GM04504 (cell line): Measurements from ENCODE around the gene LAMA3.

ENCODE experiments used
- DNase-seq: peaks from one replicate; pipeline ENCODE4 v3.0.0-alpha.2; 2012; ENCODE audit warnings: low read depth

Gene LAMA3

DNA sequence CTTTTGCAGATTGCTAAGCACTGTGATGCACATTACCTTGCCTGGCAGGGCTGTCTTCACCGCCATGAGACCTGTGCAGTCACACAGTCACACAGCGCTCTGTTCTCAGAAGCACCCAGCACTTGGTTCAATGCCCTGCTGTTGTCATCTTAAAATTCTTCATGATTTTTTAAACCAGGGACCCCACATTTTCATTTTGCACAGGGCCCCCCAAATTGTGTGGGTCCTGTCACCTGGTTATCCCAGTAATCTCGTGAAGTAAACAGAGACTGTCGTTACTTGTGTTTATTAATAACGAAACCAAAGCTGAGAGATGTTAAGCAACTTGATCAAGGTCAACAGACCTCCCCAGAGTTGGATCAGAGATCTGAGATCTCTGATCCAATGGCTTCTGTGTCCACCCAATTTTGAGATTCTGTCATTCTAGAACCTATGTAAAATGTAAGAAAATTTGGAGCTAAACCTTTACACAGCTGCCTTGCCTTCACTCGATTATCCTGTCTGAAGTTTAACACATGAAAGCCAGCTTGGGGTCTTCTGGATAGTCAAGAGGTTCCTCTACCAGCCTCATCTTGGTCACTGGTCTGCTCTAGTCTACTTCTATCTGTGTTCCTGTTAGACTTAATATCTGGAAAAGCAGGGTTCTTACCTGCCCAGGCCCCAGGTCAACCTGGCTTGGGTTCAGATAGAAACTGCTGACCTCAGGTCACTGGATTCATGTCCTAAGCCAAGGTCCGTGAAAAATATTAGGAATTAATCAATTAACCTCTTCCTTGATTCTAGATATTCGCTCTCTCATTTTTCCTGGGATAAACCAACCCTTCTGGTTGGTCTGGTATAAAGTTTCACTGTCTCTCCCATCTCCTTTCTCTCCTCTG is 311.6 kb downstream of the LAMA3 start:
- DNase-seq, result no peak

DNA sequence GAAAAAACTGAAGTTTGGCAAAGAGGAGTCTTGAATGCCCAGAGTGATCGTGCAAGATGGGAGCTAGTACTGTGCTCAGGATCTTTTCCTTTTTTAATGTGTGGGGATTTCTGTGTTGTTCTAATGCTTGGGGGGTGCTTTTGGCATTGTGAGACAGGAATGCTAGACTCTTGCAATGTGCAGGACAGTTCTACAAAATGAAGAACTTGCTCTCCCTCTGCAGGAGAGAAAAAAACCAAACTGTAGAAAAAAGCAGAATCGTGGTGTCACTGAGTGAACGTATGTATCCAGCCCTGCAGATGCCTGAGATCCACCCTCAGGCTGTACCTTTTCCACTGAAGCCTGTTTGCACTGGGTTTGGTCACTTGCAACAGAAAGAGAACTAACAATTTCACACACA is 313.2 kb downstream of the LAMA3 start:
- DNase-seq, result no peak

DNA sequence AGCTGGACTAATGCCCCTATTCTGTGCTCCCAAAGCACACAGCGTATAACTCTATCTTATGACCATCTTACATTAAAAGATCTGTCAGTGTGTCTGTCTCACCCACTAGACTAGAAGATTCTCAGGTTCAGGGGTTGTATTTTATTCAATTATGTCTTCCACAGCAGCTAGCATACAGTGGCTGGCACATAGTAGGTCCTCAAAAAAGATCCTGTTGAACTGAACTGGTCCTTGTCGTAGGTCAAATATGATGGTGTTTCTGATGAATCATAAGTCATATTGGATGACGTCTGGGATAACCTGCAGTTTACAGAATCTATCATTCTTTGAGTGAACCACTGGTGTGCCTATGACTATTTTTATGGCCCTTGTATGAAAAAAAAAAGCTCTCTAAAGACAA is 314.0 kb downstream of the LAMA3 start:
- DNase-seq, result no peak

DNA sequence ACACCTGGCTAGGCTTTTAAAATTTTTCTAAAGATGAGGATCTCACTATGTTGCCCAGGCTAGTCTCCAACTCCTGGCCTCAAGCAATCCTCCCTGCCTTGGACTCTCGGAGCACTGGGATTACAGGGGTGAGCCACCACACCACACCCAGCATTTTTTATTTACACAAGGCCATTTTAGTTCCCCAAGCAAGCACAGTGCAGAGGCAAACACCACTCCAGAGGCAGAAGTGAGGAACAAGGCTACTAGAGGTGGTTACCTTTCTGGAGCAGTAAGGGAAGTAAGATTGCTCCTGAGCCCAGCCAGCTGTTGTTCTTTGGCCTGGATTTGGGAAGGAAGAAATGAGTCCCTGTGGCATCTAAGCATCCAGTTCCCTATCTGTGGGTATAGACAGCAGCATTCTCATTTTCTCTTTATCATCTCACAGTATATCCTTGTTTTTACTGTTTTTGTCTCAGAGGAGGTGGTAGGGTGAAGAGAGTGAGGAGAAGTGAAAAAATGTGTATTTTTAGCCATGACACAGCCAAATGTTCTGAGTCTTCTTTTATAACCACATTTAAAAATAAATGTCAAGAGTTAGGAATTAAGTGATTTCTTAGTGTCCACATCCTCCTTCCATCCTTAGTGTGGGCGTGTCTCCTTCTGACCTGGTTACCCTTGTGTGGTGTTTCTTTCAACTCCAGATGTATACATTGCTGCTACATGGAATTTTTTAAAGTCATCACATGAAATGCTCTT is 314.8 kb downstream of the LAMA3 start:
- DNase-seq, result no peak
